AG09319 (cell line): ENCODE data around the gene MNT.
"Not testable (repeated sequence)": the region's sequence is repeated elsewhere in the genome, so short reads cannot be mapped to it uniquely, and the experiment has no call there.

ENCODE experiments used
- DNase-seq: peaks from one replicate; pipeline ENCODE4 v3.0.0-alpha.2; 2010; ENCODE audit warnings: low read depth; ENCODE audit errors: extremely low read depth
- TF ChIP-seq, protein P1 (sequence below): IDR thresholded peaks from 2 replicates; pipeline ENCODE4 v1.5.1; 2011; ENCODE audit warnings: low read depth, mild to moderate bottlenecking, inconsistent platforms, low read length, moderate library complexity

MNT gene

DNA sequence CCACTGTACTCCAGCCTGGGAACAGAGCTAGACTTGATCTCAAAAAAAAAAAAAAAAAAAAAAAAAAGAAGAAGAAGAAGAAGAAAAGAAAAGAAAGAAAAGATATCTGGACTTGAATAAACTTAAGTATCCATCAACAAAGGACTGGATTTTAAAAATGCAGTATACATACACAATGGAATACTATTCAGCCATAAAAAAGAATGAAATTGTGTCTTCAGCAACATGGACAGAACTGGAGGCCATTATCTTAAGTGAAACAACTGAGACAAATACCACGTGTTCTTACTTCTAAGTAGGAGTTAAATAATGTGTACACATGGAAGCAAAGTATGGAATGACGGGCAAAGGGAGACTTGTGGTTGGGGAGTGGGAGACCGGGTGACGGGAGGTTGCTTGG is 40.1 kb upstream of the MNT start:
- DNase-seq = no peak
- TF ChIP-seq, protein P1, sequence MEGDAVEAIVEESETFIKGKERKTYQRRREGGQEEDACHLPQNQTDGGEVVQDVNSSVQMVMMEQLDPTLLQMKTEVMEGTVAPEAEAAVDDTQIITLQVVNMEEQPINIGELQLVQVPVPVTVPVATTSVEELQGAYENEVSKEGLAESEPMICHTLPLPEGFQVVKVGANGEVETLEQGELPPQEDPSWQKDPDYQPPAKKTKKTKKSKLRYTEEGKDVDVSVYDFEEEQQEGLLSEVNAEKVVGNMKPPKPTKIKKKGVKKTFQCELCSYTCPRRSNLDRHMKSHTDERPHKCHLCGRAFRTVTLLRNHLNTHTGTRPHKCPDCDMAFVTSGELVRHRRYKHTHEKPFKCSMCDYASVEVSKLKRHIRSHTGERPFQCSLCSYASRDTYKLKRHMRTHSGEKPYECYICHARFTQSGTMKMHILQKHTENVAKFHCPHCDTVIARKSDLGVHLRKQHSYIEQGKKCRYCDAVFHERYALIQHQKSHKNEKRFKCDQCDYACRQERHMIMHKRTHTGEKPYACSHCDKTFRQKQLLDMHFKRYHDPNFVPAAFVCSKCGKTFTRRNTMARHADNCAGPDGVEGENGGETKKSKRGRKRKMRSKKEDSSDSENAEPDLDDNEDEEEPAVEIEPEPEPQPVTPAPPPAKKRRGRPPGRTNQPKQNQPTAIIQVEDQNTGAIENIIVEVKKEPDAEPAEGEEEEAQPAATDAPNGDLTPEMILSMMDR = no peak

DNA sequence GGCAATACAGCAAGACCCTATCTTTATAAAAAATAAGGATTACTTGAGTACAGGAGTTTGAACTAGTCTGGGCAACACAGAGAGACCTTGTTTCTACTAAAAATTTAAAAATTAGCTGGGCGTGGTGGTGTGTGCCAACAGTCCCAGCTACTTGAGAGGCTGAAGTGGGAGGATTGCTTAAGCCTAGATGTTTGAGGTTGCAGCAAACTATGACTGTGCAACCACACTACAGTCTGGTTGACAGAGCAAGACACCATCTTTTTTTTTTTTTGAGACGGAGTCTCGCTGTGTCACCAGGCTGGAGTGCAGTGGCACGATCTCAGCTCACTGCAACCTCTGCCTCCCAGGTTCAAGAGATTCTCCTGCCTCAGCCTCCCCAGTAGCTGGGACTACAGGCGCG is 39.1 kb upstream of the MNT start:
- DNase-seq = not testable (repeated sequence)

DNA sequence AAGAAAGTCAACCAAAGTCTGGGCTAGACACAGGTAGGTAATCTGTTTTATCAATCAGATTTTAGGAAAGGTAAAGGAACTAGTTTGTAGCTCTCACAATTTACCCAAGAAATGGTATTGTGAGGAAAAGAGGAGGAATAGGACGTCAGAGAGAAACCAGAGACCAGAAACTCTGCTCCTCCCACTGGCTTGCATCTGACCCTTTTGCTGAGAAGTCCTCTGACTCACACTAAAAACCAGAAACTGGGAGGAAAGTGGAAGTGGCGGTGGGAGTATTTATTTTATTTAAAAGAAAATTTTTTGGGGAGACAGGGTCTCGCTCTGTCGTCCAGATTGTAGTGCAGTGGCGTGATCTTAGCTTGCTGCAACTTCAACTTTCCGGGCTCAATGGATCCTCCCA is 38.0 kb upstream of the MNT start:
- no peak for DNase-seq
- TF ChIP-seq, protein P1 = no peak

DNA sequence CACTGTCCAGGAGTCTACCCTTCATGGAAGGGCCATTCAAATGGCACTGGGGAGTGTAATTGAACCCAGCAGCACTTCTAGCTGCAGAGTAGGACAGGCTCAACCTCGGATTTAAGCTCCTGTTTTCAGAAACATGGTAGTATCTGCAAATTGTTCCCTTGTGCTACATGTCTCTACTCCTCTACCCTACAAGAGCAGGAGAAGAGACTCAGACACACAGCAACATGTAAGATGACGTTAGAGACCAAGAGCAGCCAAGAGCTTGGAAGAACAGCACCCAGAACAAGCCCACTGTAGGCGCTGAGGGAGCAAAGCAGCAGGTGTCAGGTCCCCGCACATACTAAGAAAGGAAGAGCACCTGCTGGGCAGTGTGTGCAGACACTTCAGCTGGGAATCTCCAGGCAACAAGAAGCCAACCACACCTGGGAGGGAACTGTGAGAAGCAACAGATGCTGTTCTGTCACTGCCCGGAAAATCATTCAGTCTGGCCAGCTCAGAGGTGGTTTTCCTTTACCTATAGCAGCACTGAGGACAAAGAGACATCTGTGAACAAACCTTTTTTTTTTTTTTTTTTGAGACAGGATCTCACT is 35.6 kb upstream of the MNT start:
- DNase-seq = no peak
- TF ChIP-seq, protein P1 = no peak

DNA sequence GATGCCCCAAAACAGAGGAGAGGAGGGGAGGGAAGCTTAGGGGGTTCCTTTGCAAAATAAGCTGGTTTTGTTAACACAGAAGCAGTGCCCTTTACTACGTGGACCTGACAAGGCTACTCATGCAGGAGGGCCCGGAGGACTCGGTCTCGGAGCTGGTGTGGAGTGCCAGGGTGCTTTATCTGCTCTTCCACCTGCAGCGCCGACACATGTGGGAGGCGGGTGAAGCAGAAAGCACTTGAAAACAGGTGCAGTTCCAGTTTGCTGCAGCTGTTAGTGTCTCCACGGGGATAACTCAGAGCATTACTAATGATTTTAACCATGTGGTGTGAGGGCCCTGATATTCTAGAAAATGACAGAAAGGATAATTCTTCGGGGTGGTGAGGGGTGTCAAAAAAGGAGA is 35.0 kb upstream of the MNT start:
- TF ChIP-seq, protein P1 = no peak
- DNase-seq = no peak

DNA sequence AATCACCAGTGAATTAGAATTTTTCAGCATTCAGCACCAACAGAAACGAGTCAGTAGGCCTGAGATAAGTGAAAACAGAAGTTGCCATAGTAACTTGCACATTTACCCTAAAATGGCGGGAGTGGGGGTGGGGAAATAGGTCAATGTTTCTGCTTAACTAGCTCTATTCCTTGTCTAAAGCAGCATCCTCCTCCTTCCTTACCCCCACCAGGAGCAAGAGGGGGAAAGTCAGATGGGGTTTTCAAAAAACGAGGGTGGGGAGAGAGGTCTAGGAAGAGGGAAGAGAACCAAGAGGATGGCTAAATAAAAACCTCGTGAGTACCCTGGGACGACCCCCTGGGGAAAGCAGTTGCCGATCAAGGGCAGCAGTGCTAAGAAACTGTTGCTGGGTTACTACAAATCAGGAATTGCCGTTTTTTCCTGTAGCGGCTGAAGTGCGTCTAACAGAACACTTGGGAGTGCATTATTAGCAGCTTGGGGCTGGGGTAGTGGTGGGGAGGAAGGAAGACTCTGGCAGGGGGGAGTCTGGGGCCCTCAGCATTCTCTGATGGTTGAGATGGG is 34.4 kb upstream of the MNT start:
- no peak for DNase-seq
- TF ChIP-seq, protein P1 = no peak

DNA sequence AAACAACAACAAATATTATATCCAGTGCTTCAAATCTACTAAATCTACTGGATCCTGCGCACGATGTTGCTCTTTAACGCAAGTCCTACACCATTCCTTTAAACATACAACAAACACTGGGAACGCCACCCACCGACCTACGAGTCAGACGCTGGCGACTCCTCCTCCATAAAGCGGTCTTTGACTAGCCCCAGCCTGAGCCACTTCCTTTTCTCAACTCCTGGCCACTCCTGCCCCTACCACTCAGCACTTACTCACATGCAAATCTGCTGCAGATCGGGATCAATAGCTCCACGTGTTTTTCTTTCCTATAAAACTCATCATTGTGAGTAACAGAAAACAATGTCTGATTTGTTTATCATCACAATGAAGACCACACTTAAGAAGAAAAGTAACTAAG is 32.8 kb upstream of the MNT start:
- no peak for DNase-seq
- TF ChIP-seq, protein P1 = no peak

DNA sequence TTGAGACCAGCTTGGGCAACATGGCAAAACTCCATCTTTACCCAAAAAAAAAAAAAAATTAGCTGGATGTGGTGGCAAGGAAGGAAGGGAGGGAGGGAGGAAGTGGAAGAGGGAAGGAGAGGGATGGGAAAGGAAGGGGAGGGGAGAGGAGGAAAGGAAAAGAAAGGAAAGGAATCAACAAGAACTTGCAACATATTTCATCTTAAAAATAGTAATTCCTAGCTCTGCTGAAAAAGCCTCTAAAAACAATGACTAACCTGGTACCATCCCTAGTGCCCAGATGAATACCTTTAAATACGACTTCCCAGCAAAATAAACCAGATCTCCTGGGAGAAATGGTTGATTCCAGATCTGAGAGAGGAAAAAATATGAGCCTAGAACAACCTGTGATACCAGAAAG is 27.1 kb upstream of the MNT start:
- TF ChIP-seq, protein P1 = no peak
- no peak for DNase-seq
